Left ventricle myocardium inferior (tissue), 1 donor: ENCODE results near the gene GFOD2. TPM values are rescaled to one million over a fixed set of nuclear protein-coding genes. Genes with fewer than 3 reads are reported as not detected.
"Not testable (repeated sequence)": the region's sequence is repeated elsewhere in the genome, so short reads cannot be mapped to it uniquely, and the experiment has no call there.

ENCODE experiments used
- DNase-seq: peaks from one replicate; pipeline ENCODE4 v3.0.0-alpha.2; 2020
- H3K27ac ChIP-seq: fragments of 200-600 bp; replicated peaks from 2 replicates; pipeline ENCODE4 v1.8.0; 2021
- H3K27me3 ChIP-seq: fragments of 200-600 bp; 2 replicates; pipeline ENCODE4 v1.8.0; 2021; ENCODE audit warnings: low read depth
- H3K36me3 ChIP-seq: fragments of 200-600 bp; 2 replicates; pipeline ENCODE4 v1.8.0; 2021
- H3K4me1 ChIP-seq: fragments of 200-600 bp; 2 replicates; pipeline ENCODE4 v1.8.0; 2021
- H3K4me3 ChIP-seq: fragments of 200-600 bp; 2 replicates; pipeline ENCODE4 v1.8.0; 2021; ENCODE audit warnings: mild to moderate bottlenecking, moderate library complexity
- H3K9me3 ChIP-seq: fragments of 200-600 bp; replicated peaks from 2 replicates; pipeline ENCODE4 v1.8.0; 2021
- intact Hi-C: fragments of 100-400 bp; cut with micrococcal nuclease; formaldehyde crosslinking; loops from one replicate; pipeline ENCODE4 v1.11.0; 2022
- total RNA-seq: library from RNA; stranded (reverse); fragmentation: NEBNext Ultra II Directional; extraction: Animal tissue kit (Norgen Biotek cat#: 25700); gene quantifications from one replicate; pipeline ENCODE4 v1.2.1, GENCODE V29; 2021
- TF ChIP-seq, protein P1 (sequence below): fragments of 200-600 bp; IDR thresholded peaks from 2 replicates; pipeline ENCODE4 v1.8.0; 2021; ENCODE audit warnings: antibody characterized with exemption, mild to moderate bottlenecking, borderline replicate concordance
- donor health status: DM: no; HTN: yes; CAD: no; lungs with severe emphysema.

The GFOD2 gene
- total RNA-seq, 1 donor from 2014 or later, result 11.1 TPM

DNA sequence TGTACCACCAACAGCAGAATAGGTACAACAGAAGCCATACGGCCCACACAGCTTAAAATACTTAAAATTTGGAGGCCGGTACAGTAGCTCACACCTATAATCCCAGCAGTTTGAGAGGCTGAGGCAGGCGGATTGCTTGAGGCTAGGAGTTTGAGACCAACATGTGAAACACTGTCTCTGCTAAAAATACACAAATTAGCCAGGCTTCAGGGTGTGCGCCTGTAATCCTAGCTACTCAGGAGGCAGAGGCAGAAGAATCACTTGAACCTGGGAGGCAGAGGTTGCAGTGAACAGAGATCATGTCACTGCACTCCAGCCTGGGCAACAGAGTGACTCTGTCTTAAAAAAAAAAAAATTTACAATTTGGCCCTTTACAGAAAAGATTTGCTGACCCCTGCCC lies 17.0 kb downstream of the GFOD2 start:
- intact Hi-C loops, result no loop called here
- H3K9me3 ChIP-seq, result peaks cover 7% of the 10 kb centered on the region
- H3K27ac ChIP-seq, result no peak overlapping the region
- H3K27me3 ChIP-seq, result no peaks in the 10 kb centered on the region
- TF ChIP-seq, protein P1, sequence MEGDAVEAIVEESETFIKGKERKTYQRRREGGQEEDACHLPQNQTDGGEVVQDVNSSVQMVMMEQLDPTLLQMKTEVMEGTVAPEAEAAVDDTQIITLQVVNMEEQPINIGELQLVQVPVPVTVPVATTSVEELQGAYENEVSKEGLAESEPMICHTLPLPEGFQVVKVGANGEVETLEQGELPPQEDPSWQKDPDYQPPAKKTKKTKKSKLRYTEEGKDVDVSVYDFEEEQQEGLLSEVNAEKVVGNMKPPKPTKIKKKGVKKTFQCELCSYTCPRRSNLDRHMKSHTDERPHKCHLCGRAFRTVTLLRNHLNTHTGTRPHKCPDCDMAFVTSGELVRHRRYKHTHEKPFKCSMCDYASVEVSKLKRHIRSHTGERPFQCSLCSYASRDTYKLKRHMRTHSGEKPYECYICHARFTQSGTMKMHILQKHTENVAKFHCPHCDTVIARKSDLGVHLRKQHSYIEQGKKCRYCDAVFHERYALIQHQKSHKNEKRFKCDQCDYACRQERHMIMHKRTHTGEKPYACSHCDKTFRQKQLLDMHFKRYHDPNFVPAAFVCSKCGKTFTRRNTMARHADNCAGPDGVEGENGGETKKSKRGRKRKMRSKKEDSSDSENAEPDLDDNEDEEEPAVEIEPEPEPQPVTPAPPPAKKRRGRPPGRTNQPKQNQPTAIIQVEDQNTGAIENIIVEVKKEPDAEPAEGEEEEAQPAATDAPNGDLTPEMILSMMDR, result no peak
- no peak for DNase-seq
- peaks cover 4% of the 10 kb centered on the region for H3K36me3 ChIP-seq
- H3K4me3 ChIP-seq, result no peak overlapping the region
- H3K4me1 ChIP-seq, result peaks cover 12% of the 10 kb centered on the region

DNA sequence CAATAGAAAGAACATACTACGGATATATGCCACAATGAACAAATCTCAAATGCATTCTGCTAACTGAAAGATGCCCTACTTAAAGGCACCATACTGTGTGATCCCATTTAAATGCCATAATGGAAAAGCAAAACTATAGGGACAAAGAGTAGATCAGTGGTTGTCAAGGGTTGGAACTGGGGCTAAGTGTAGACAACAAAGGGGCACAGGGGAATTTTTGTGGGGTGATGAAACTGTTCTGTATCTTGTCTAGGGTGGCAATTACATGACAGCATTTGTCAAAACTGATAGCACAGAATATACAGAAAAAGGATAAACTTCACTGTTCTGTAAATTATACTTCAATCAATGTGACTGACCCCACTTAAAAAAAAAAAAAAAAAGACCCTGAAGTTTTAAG lies 17.7 kb downstream of the GFOD2 start:
- Histone ChIP-seq H3K9me3 (peaks cover 7% of the 10 kb centered on the region), H3K4me1 (peaks cover 12% of the 10 kb centered on the region), H3K27ac (no peak overlapping the region), H3K27me3 (no peaks in the 10 kb centered on the region), H3K36me3 (peaks cover 4% of the 10 kb centered on the region), H3K4me3 (no peak overlapping the region)
- DNase-seq, result no peak
- TF ChIP-seq, protein P1, result no peak
- intact Hi-C loops, result no loop called here

DNA sequence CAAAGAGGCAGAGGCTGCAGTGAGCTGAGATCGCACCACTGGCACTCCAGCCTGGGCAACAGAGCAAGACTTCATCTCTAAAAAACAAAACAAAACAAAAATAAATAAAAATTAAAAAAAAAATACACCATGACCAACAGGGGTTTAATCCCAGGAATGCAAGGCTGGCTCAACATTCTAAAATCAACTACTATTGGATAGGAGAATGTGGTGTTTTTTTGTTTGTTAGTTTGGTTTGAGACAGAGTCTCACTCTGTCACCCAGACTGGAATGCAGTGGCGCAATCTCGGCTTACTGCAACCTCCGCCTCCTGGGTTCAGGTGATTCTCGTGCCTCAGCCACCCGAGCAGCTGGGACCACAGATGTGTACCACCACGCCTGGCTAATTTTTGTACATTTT lies 19.9 kb downstream of the GFOD2 start:
- no peak overlapping the region for H3K4me3 ChIP-seq
- no peak for DNase-seq
- peaks cover 12% of the 10 kb centered on the region for H3K4me1 ChIP-seq
- intact Hi-C loops, result no loop called here
- H3K36me3 ChIP-seq, result peaks cover 4% of the 10 kb centered on the region
- TF ChIP-seq, protein P1, result no peak
- H3K9me3 ChIP-seq, result peaks cover 7% of the 10 kb centered on the region
- no peak overlapping the region for H3K27ac ChIP-seq
- H3K27me3 ChIP-seq, result no peaks in the 10 kb centered on the region

DNA sequence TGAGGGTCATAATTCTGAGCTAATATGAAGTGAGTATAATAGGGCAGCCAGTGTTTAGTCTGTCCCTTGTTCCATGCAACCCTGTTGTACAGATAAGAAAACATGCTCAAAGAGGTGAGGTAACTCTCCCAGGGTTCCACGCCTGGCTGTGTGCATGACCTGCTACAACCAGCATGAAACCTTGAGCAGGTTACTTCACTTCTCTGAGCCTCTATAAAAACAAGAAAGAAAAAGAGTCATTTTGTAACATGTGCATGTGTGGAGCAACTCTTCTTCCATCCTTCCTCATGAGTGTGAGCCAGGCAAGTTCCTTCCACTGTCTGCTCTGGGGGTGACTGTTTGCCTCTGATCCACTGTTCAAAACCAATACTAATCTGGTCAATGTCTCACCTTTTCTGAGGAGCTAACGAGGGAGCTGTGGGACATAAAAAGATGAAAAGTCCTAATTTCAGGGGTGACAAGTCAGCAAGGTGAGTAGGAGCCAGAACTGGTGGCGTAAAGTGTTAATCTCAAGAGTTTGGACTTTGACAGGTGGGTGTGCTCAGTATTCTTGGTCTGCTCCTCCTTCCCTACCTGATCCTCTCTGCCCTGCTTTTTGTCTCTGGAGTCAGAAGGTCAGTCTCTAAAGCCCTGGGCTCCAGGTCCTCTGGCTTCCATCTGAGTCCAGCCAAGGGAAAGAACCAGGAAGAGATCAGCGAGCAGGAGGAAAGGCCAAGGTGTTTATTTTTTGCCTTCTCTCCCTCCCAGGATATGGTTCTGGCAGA lies 21.5 kb downstream of the GFOD2 start:
- Histone ChIP-seq H3K36me3 (peaks cover 4% of the 10 kb centered on the region), H3K9me3 (peaks cover 7% of the 10 kb centered on the region), H3K27ac (no peak overlapping the region), H3K27me3 (no peaks in the 10 kb centered on the region), H3K4me3 (no peak overlapping the region), H3K4me1 (peaks cover 6% of the 10 kb centered on the region)
- intact Hi-C loops, result no loop called here
- TF ChIP-seq, protein P1, result no peak
- no peak for DNase-seq

DNA sequence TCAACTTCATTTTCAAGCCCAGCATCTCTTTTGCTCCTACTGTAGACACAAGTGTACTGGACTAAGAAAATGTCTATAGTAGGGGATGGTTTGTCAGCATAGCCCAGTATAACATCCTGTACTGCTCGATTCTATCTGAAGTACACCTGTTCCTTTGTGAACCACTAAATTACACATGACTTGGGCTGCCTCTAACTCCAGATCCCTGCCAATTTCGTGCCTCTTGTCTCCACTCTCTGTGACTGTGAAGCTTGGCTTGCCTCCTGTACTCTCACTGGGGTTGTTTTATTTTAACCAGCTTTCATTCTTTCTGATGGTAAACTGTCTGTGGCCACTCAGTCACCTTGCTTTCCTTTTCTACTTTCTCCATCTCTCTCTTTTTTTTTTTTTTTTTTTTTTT lies 24.5 kb downstream of the GFOD2 start:
- H3K4me1 ChIP-seq, result peaks cover 6% of the 10 kb centered on the region
- no peak overlapping the region for H3K4me3 ChIP-seq
- peaks cover 4% of the 10 kb centered on the region for H3K36me3 ChIP-seq
- H3K27me3 ChIP-seq, result no peaks in the 10 kb centered on the region
- H3K9me3 ChIP-seq, result peaks cover 7% of the 10 kb centered on the region
- intact Hi-C loops, result no loop called here
- H3K27ac ChIP-seq, result no peak overlapping the region
- TF ChIP-seq, protein P1, result no peak
- DNase-seq, result no peak

DNA sequence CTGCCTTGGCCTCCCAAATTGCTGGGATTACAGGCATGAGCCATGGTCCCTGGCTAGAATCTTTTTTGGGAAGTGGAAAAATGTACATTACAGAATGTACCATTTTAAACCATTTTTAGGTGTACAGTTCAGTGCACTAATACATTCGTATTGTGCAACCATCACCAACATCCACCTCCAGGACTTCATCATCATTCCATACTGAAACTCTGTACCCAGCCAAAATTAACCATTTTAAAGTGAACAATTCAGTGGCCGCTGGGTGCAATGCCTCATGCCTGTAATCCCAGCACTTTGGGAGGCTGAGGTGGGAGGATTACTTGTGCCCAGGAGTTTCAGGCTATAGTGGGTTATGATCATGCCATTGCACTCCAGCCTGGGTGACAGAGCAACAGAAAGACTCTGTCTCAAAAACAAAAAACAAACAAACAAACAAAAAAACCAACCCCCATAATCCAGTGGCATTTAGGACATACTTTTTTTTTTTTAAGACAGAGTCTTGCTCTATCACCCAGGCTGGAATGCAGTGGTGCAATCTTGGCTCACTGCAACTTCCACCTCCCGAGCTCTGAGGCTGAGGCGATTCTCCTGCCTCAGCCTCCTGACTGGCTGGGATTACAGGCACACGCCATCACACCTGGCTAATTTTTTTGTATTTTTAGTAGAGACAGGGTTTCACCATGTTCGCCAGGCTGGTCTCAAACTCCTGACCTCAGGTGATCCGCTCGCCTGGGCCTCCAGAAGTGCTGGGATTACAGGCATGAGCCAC lies 25.4 kb downstream of the GFOD2 start:
- H3K27me3 ChIP-seq, H3K27ac ChIP-seq, intact Hi-C loops, H3K4me3 ChIP-seq, DNase-seq, H3K4me1 ChIP-seq, H3K36me3 ChIP-seq, H3K9me3 ChIP-seq: not testable (repeated sequence)
